ENCODE data around the gene ETV7.

- TF ChIP-seq RAD21 (IDR thresholded peaks at IDR 0.05; ENCODE audit: low read depth) (no peak), USF1 (IDR thresholded peaks at IDR 0.05) (no peak), YY1 (IDR thresholded peaks at IDR 0.05; ENCODE audit: low read depth) (no peak), EP300 (IDR thresholded peaks at IDR 0.05; ENCODE audit: borderline replicate concordance) (no peak), FOXM1 (IDR thresholded peaks at IDR 0.05; ENCODE audit: borderline replicate concordance, low read depth) (no peak), CREB1 (IDR thresholded peaks at IDR 0.05; ENCODE audit: low read depth) (no peak), TAF1 (IDR thresholded peaks at IDR 0.05; ENCODE audit: low read depth) (no peak), REST (IDR thresholded peaks at IDR 0.05; ENCODE audit: low read depth) (no peak)
Measured at GRCh38 chr6:36352477-36353157, 34.9 kb downstream of the ETV7 start.
